ENCODE measurements around the gene ZNF343. TPM values are rescaled to one million over a fixed set of nuclear protein-coding genes. Genes with fewer than 3 reads are reported as not detected.

Gene ZNF343
- polyA plus RNA-seq, 1 of the 3 experiments (the other 2 are of a cell fraction) = 11.0 TPM

DNA sequence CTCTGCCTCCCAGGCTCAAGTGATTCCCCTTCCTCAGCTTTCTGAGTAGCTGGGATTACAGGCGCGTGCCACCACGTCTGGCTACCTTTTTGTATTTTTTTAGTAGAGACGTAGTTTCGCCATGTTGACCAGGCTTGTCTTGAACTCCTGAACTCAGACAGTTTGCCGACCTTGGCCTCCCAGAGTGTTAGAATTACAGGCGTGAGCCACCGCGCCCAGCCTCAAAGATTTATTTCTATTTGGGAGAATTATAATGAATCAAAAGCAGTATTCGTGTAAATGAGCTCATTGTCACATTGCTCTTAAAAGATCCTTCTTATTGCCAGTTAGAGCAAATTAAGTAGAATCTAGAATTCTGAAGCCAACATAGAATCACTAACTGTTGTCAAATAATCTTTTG lies 9.4 kb upstream of the ZNF343 start:
- H3K27ac ChIP-seq (ENCODE audit: low read depth in 2 of 2, low read length in 1 of 2) = no peak overlapping the region
- H2AFZ ChIP-seq (ENCODE audit: low read depth) = no peak overlapping the region
- CTCF ChIA-PET = no interaction called here
- 0 out of 4 replicates have a peak, but pooled peaks cover 0 to 5% of the 10 kb centered on the region in 2 experiments for H3K4me1 ChIP-seq (ENCODE audit: control insufficient read depth in 1 of 2, insufficient read depth in 2 of 2, low read depth in 1 of 2, low read length in 1 of 2)
- H3K79me2 ChIP-seq (ENCODE audit: insufficient read depth) = no peaks in the 10 kb centered on the region
- POLR2A ChIA-PET = no interaction called here
- no peaks in the 10 kb centered on the region for H3K9me3 ChIP-seq
- no peak overlapping the region for H3K9ac ChIP-seq
- H4K20me1 ChIP-seq (ENCODE audit: insufficient read depth) = no peaks in the 10 kb centered on the region
- TF ChIP-seq SIN3A (IDR thresholded peaks at IDR 0.05; ENCODE audit: borderline replicate concordance, low read depth, low read length) = no peak
- no peak for TF ChIP-seq TCF12 (IDR thresholded peaks at IDR 0.05)
- TF ChIP-seq EZH2phosphoT487 (IDR thresholded peaks at IDR 0.05; ENCODE audit: borderline replicate concordance, low read depth) = no peak
- TF ChIP-seq, protein P1, sequence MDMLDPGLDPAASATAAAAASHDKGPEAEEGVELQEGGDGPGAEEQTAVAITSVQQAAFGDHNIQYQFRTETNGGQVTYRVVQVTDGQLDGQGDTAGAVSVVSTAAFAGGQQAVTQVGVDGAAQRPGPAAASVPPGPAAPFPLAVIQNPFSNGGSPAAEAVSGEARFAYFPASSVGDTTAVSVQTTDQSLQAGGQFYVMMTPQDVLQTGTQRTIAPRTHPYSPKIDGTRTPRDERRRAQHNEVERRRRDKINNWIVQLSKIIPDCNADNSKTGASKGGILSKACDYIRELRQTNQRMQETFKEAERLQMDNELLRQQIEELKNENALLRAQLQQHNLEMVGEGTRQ (IDR thresholded peaks at IDR 0.05; ENCODE audit: borderline replicate concordance, low read depth, low read length) = no peak
- TF ChIP-seq FOXM1 (IDR thresholded peaks at IDR 0.05; ENCODE audit: low read depth) = no peak
- TF ChIP-seq RAD21 (IDR thresholded peaks at IDR 0.05; ENCODE audit: low read length) = no peak
- TF ChIP-seq, protein P2, sequence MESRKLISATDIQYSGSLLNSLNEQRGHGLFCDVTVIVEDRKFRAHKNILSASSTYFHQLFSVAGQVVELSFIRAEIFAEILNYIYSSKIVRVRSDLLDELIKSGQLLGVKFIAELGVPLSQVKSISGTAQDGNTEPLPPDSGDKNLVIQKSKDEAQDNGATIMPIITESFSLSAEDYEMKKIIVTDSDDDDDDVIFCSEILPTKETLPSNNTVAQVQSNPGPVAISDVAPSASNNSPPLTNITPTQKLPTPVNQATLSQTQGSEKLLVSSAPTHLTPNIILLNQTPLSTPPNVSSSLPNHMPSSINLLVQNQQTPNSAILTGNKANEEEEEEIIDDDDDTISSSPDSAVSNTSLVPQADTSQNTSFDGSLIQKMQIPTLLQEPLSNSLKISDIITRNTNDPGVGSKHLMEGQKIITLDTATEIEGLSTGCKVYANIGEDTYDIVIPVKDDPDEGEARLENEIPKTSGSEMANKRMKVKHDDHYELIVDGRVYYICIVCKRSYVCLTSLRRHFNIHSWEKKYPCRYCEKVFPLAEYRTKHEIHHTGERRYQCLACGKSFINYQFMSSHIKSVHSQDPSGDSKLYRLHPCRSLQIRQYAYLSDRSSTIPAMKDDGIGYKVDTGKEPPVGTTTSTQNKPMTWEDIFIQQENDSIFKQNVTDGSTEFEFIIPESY (IDR thresholded peaks at IDR 0.05; ENCODE audit: borderline replicate concordance, low read depth) = no peak
- no peak for TF ChIP-seq RFX5 (IDR thresholded peaks at IDR 0.05; ENCODE audit: low read length)
- no peak for TF ChIP-seq MEF2A (IDR thresholded peaks at IDR 0.05; ENCODE audit: borderline replicate concordance, low read depth)
- TF ChIP-seq MXI1 (IDR thresholded peaks at IDR 0.05; ENCODE audit: low read depth, low read length) = no peak
- TF ChIP-seq, protein P3, sequence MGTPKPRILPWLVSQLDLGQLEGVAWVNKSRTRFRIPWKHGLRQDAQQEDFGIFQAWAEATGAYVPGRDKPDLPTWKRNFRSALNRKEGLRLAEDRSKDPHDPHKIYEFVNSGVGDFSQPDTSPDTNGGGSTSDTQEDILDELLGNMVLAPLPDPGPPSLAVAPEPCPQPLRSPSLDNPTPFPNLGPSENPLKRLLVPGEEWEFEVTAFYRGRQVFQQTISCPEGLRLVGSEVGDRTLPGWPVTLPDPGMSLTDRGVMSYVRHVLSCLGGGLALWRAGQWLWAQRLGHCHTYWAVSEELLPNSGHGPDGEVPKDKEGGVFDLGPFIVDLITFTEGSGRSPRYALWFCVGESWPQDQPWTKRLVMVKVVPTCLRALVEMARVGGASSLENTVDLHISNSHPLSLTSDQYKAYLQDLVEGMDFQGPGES (IDR thresholded peaks at IDR 0.05; ENCODE audit: low read depth, low read length) = no peak
- TF ChIP-seq CHD2 (IDR thresholded peaks at IDR 0.05; ENCODE audit: low read length, partially characterized antibody) = no peak
- no peak for TF ChIP-seq TAF1 (IDR thresholded peaks at IDR 0.05; ENCODE audit: borderline replicate concordance, low read depth, low read length)
- TF ChIP-seq, protein P4, sequence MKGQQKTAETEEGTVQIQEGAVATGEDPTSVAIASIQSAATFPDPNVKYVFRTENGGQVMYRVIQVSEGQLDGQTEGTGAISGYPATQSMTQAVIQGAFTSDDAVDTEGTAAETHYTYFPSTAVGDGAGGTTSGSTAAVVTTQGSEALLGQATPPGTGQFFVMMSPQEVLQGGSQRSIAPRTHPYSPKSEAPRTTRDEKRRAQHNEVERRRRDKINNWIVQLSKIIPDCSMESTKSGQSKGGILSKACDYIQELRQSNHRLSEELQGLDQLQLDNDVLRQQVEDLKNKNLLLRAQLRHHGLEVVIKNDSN (IDR thresholded peaks at IDR 0.05; ENCODE audit: borderline replicate concordance, low read depth) = no peak
- TF ChIP-seq FOSL2 (IDR thresholded peaks at IDR 0.05; ENCODE audit: borderline replicate concordance, low read depth) = no peak
- no peak for TF ChIP-seq ELF1 (IDR thresholded peaks at IDR 0.05)
- H3K27me3 ChIP-seq (ENCODE audit: insufficient read depth) = no peaks in the 10 kb centered on the region
- no peaks in the 10 kb centered on the region for H3K36me3 ChIP-seq (replicated peaks in 1 of 2; ENCODE audit: control insufficient read depth in 1 of 2, insufficient read depth in 2 of 2, low read length in 1 of 2)
- no peak overlapping the region for H3K4me3 ChIP-seq (ENCODE audit: low read depth in 2 of 2, low read length in 1 of 2)
- H3K9me2 ChIP-seq = no peaks in the 10 kb centered on the region
- 93% methylated on average over 10 of the region's 10 CpGs for WGBS (ENCODE audit: low lambda C conversion rate)
- no peak for DNase-seq
- H3F3A ChIP-seq (replicated peaks; ENCODE audit: insufficient read depth) = no peaks in the 10 kb centered on the region
- H3K4me2 ChIP-seq = no peak overlapping the region

Measured in SK-N-SH (cell line).